SHP77 treated with DMSO at 0.1 percent for 48 hours (cell line): ENCODE measurements around the gene GAGE2A.
"Not testable (repeated sequence)": the region's sequence is repeated elsewhere in the genome, so short reads cannot be mapped to it uniquely, and the experiment has no call there.

ENCODE experiments used
- DNase-seq: peaks from one replicate; lab custom pipeline; 2025; lab: John Stamatoyannopoulos, UW

GAGE2A gene, protein sequence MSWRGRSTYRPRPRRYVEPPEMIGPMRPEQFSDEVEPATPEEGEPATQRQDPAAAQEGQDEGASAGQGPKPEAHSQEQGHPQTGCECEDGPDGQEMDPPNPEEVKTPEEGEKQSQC

DNA sequence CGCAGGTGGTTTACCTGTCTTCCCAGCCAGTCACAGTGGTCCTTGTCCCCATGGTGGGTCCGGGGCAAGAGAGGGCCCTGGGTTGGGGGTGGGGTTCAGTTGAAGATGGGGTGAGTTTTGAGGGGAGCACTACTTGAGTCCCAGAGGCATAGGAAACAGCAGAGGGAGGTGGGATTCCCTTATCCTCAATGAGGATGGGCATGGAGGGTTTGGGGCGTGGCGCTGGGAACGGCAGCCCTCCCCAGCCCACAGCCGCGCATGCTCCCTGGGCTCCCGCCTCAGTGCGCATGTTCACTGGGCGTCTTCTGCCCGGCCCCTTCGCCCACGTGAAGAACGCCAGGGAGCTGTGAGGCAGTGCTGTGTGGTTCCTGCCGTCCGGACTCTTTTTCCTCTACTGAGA is at the start of gene GAGE2A:
GAGE2A (plus strand) TSS at position 301 of the 400 bp plus-strand sequence. CDS start 1,155 bp downstream, outside the sequence.
- not testable (repeated sequence) for DNase-seq

DNA sequence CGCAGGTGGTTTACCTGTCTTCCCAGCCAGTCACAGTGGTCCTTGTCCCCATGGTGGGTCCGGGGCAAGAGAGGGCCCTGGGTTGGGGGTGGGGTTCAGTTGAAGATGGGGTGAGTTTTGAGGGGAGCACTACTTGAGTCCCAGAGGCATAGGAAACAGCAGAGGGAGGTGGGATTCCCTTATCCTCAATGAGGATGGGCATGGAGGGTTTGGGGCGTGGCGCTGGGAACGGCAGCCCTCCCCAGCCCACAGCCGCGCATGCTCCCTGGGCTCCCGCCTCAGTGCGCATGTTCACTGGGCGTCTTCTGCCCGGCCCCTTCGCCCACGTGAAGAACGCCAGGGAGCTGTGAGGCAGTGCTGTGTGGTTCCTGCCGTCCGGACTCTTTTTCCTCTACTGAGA is 47.9 kb upstream of the GAGE2A start, which contains the start of gene GAGE12D:
GAGE12D (plus strand) TSS at position 301 of the 400 bp plus-strand sequence. CDS start 1,155 bp downstream, outside the sequence.
- not testable (repeated sequence) for DNase-seq

GRCh38 chrX:49550989-49551388 is 38.3 kb upstream of the GAGE2A start, which contains the start of gene GAGE12E:
GAGE12E (plus strand) TSS chrX:49551289; CDS start chrX:49552444, 1,155 bp downstream.
- DNase-seq: not testable (repeated sequence)

DNA sequence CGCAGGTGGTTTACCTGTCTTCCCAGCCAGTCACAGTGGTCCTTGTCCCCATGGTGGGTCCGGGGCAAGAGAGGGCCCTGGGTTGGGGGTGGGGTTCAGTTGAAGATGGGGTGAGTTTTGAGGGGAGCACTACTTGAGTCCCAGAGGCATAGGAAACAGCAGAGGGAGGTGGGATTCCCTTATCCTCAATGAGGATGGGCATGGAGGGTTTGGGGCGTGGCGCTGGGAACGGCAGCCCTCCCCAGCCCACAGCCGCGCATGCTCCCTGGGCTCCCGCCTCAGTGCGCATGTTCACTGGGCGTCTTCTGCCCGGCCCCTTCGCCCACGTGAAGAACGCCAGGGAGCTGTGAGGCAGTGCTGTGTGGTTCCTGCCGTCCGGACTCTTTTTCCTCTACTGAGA is 28.8 kb upstream of the GAGE2A start, which contains the start of gene GAGE12F:
GAGE12F (plus strand) TSS at position 301 of the 400 bp plus-strand sequence. CDS start 1,155 bp downstream, outside the sequence.
- not testable (repeated sequence) for DNase-seq

DNA sequence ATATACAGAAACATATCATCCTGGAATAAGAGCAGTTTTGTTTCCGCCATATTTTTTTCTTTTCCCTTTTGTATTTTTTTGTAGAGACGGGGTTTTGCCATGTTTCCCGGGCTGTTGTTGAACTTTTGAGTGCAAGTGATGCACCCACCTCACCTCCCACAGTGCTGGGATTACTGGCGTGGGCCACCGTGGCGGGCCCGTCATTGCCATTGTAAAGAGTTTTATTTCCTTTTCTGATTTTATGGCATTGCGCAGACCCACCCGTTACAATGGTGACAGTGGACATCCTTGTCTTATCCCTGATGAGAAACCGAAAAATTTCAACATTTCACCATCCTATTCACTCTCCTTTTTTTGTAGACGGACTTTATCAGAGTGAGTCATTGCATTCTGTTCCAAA is 20.6 kb upstream of the GAGE2A start:
- not testable (repeated sequence) for DNase-seq

GRCh38 chrX:49569152-49569551 is 20.1 kb upstream of the GAGE2A start:
- DNase-seq: not testable (repeated sequence)

GRCh38 chrX:49570100-49570499 is 19.2 kb upstream of the GAGE2A start, which contains the start of gene GAGE12G:
GAGE12G (plus strand) TSS chrX:49570400; CDS start chrX:49571555, 1,155 bp downstream.
- DNase-seq: not testable (repeated sequence)

GRCh38 chrX:49579649-49580048 is 9.6 kb upstream of the GAGE2A start, which contains the start of gene GAGE12H:
GAGE12H (plus strand) TSS chrX:49579949; CDS start chrX:49581104, 1,155 bp downstream.
- not testable (repeated sequence) for DNase-seq

- DNase-seq: not testable (repeated sequence)
Observed at GRCh38 chrX:49589769-49590478, 628 bp downstream of the GAGE2A start.

DNA sequence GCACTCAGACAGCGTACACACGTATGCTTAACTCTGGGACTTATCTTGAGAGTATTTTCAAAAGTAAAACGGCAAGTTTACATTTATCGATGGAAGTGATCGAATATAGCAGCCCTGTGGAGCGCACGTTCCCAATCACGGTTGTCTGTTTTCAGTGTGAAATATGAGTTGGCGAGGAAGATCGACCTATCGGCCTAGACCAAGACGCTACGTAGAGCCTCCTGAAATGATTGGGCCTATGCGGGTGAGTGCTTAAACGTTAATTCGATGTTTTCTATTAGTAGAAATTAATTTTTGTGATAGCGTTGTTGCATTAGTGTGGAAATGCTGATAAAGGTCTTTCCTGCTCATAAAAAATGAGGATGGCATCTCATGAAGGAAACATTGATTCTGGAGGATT is 1.2 kb downstream of the GAGE2A start:
- not testable (repeated sequence) for DNase-seq

- DNase-seq: not testable (repeated sequence)
Observed at GRCh38 chrX:49598720-49599119, 9.4 kb downstream of the GAGE2A start, which contains the start of gene GAGE1. GAGE1 (plus strand) TSS chrX:49599020; CDS start chrX:49600175, 1,155 bp downstream.

DNA sequence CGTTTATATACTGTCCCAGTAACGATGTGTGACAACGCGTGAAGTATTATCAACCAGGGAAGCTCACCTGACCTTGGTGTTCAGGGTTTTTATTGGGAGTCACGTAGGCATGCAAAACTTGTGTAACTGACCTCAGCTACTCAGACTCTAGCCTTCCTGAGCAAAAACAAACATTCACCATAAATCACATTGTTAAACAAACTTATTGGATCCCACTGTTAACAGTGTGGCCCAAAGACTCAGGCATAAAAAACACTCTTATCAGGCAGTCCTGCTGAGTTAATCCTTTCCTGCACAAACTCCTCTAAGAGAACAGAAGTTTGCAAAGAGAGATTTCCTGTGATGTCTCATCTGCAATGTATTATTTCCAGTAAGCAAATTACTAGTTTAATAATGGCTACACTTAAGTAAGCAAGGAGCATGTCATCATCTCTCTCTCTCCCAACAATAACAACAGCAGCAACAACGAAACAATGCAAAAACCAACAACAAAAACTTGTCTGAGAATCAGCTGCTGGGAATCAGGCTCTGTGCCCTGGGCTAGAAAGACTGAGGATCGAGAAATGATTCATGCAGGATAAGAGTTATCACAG is 21.5 kb downstream of the GAGE2A start:
- no peak for DNase-seq

- no peak for DNase-seq
Observed at GRCh38 chrX:49618574-49618973, 29.3 kb downstream of the GAGE2A start.

- DNase-seq: no peak
Observed at GRCh38 chrX:49627086-49627777, 37.9 kb downstream of the GAGE2A start.

GRCh38 chrX:49644991-49645637 is 55.8 kb downstream of the GAGE2A start:
- DNase-seq: no peak
